MM.1S (cell line): ENCODE results near the gene MDFI.

Experiments used
- EZH2 ChIP-seq: fragments of 300-600 bp; sonication (generic); optimal IDR thresholded peaks from 2 replicates; pipeline ENCODE3; 2017; ENCODE audit warnings: low read depth, mild to moderate bottlenecking, antibody characterized with exemption, low read length, mixed read lengths
- EZH2phosphoT487 ChIP-seq: fragments of 300-600 bp; sonication (generic); IDR thresholded peaks from 2 replicates; pipeline ENCODE4 v1.6.1; 2018; ENCODE audit warnings: antibody characterized with exemption, low read length
- TF ChIP-seq, protein P1 (sequence below): fragments of 300-600 bp; sonication (generic); IDR thresholded peaks from 2 replicates; pipeline ENCODE4 v1.5.1; 2016; ENCODE audit warnings: antibody characterized with exemption, low read length, mixed read lengths

DNA sequence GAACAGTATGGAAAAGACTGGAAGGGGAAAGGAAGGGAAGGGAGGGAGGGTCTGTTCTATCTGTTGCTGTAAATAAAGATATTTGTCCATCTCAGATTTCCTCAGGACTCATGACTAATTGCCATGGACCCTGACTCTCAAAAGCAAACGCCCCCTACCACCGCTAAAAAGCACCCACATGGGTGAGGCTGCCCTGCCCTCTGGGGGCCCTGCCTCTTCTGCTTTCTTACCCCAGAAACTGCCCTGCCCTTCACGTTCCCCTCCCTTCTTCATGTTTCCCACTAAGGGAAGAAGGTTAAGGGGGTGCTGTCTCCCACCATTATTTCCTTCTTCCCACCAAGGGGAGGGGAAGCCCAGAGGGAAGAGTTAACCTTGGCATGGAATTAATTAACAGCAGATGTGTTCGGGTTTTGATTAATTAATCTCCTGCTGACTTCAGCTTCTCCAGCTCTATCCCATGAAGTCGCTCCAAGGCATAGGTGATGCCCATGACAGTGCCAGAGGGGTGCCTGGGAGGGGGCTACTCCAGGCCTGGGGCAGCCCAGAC, 16.0 kb downstream of the MDFI start:
- TF ChIP-seq EZH2 (no peak), EZH2phosphoT487 (no peak)
- TF ChIP-seq, protein P1, sequence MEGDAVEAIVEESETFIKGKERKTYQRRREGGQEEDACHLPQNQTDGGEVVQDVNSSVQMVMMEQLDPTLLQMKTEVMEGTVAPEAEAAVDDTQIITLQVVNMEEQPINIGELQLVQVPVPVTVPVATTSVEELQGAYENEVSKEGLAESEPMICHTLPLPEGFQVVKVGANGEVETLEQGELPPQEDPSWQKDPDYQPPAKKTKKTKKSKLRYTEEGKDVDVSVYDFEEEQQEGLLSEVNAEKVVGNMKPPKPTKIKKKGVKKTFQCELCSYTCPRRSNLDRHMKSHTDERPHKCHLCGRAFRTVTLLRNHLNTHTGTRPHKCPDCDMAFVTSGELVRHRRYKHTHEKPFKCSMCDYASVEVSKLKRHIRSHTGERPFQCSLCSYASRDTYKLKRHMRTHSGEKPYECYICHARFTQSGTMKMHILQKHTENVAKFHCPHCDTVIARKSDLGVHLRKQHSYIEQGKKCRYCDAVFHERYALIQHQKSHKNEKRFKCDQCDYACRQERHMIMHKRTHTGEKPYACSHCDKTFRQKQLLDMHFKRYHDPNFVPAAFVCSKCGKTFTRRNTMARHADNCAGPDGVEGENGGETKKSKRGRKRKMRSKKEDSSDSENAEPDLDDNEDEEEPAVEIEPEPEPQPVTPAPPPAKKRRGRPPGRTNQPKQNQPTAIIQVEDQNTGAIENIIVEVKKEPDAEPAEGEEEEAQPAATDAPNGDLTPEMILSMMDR: no peak
